Aorta (tissue), 5 donors: ENCODE data around the gene DHX15. TPM values are rescaled to one million over a fixed set of nuclear protein-coding genes. Genes with fewer than 3 reads are reported as not detected.
"Not testable (repeated sequence)": the region's sequence is repeated elsewhere in the genome, so short reads cannot be mapped to it uniquely, and the experiment has no call there.

ENCODE experiments used
- ATAC-seq: fragments of 200-7000 bp; cut with Tn5 transposase; one replicate; pipeline ENCODE4 v1.9.1; 2022; ENCODE audit warnings: moderate library complexity; ENCODE audit not compliant: low FRiP score
- DNase-seq, 2 donors: peaks; one replicate each; pipeline ENCODE4 v3.0.0-alpha.2; 2020
- H3K27ac ChIP-seq, 2 donors: one replicate each; pipeline ENCODE4 v1.5.1; 2013; ENCODE audit warnings: low read length in 2 of 2, mild to moderate bottlenecking in 2 of 2, moderate library complexity in 2 of 2, control low read depth in 1 of 2, inconsistent platforms in 1 of 2, low read depth in 1 of 2
- H3K27me3 ChIP-seq, 2 donors: one replicate each; pipeline ENCODE4 v1.6.1; 2013; ENCODE audit warnings: control low read depth in 1 of 2, low read length in 1 of 2, mild to moderate bottlenecking in 1 of 2, moderate library complexity in 1 of 2; ENCODE audit not compliant: insufficient read depth in 2 of 2, control insufficient read depth in 1 of 2
- H3K36me3 ChIP-seq, 2 donors: one replicate each; pipeline ENCODE4 v1.6.1; 2013; ENCODE audit warnings: control low read depth in 1 of 2, low read length in 1 of 2, mild to moderate bottlenecking in 1 of 2; ENCODE audit not compliant: insufficient read depth in 2 of 2, control insufficient read depth in 1 of 2
- H3K4me1 ChIP-seq, 2 donors: one replicate each; pipeline ENCODE4 v1.6.1; 2013; ENCODE audit warnings: low read length in 2 of 2, control low read depth in 1 of 2, mild to moderate bottlenecking in 1 of 2, moderate library complexity in 1 of 2; ENCODE audit not compliant: insufficient read depth in 2 of 2, control insufficient read depth in 1 of 2
- H3K4me3 ChIP-seq, 2 donors: one replicate each; pipeline ENCODE4 v1.5.1; 2013; ENCODE audit warnings: low read length in 2 of 2, control low read depth in 1 of 2, mild to moderate bottlenecking in 1 of 2
- H3K9me3 ChIP-seq: one replicate; pipeline ENCODE4 v1.6.1; 2013; ENCODE audit warnings: mild to moderate bottlenecking, low read length; ENCODE audit not compliant: control insufficient read depth
- WGBS, 2 donors: extraction: QIAGEN DNeasy Blood & Tissue Kit; methylation state at CpG; one replicate each; pipeline ENCODE4 v1.1.7; 2013; 5-methylcytosine and 5-hydroxymethylcytosine counted together
- intact Hi-C, 2 donors: fragments of 100-400 bp; cut with DNase I; formaldehyde crosslinking; loops; one replicate each; pipeline versions ENCODE4 v1.14.2 to v1.15.0; 2022
- polyA plus RNA-seq, 2 donors: library from polyadenylated mRNA; stranded (reverse); fragments of 200-250 nt; gene quantifications; one replicate each; pipeline ENCODE4 v1.2.3, GENCODE V29; 2013
- total RNA-seq, 2 donors: library from RNA; stranded (reverse); fragmentation: NEBNext Ultra II Directional; extraction: Animal tissue kit (Norgen Biotek cat#: 25700); gene quantifications; one replicate each; pipeline ENCODE4 v1.2.1, GENCODE V29; 2021
- donor health status: healthy with polysubstance abuse.
- donor health status: Bipolar disorder and iron deficiency.
- donor health status: DM: no; HTN: no; CAD: no.
- donor health status: DM: no; HTN: no; CAD: no.
- donor health status: DM: yes; HTN: yes; CAD: no.

The DHX15 gene
- total and polyA plus RNA-seq, 4 donors, result 34.7 to 113 (median 82.5) TPM

GRCh38 chr4:24516926-24517325, 67.4 kb downstream of the DHX15 start:
- Histone ChIP-seq H3K27me3 (no peaks in the 10 kb centered on the region), H3K36me3 (no peaks in the 10 kb centered on the region), H3K4me3 (no peak overlapping the region), H3K9me3 (no peaks in the 10 kb centered on the region), H3K27ac (no peak overlapping the region), H3K4me1 (peaks cover 1 to 5% of the 10 kb centered on the region in 2 donors)
- no peak for ATAC-seq
- no peak for DNase-seq
- intact Hi-C loops, result no loop called here

- peaks cover 1 to 5% of the 10 kb centered on the region in 2 donors for H3K4me1 ChIP-seq
- no peak for ATAC-seq
- no peaks in the 10 kb centered on the region for H3K36me3 ChIP-seq
- DNase-seq, result no peak
- WGBS, 2 donors, result 97 to 98% methylated on average over 5 of the region's 5 CpGs
- no peak overlapping the region for H3K4me3 ChIP-seq
- intact Hi-C loops, result no loop called here
- H3K27me3 ChIP-seq, result no peaks in the 10 kb centered on the region
- no peak overlapping the region for H3K27ac ChIP-seq
- no peaks in the 10 kb centered on the region for H3K9me3 ChIP-seq
Observed at GRCh38 chr4:24515698-24516097, 68.7 kb downstream of the DHX15 start.

GRCh38 chr4:24514808-24515207, 69.5 kb downstream of the DHX15 start:
- DNase-seq (no peak), ATAC-seq (no peak)
- H3K27ac ChIP-seq, result no peak overlapping the region
- no peaks in the 10 kb centered on the region for H3K9me3 ChIP-seq
- H3K4me3 ChIP-seq, result no peak overlapping the region
- H3K4me1 ChIP-seq, result peaks cover 1 to 4% of the 10 kb centered on the region in 2 donors
- WGBS, 2 donors, result 81 to 85% methylated on average over 1 of the region's 1 CpG
- intact Hi-C loops, result no loop called here
- no peaks in the 10 kb centered on the region for H3K27me3 ChIP-seq
- no peaks in the 10 kb centered on the region for H3K36me3 ChIP-seq

- Histone ChIP-seq H3K4me3 (no peak overlapping the region), H3K27me3 (no peaks in the 10 kb centered on the region), H3K36me3 (no peaks in the 10 kb centered on the region), H3K27ac (no peak overlapping the region), H3K4me1 (no peaks in the 10 kb centered on the region), H3K9me3 (no peaks in the 10 kb centered on the region)
- intact Hi-C loops, result no loop called here
- ATAC-seq (no peak), DNase-seq (no peak)
- WGBS, 2 donors, result 34 to 48% methylated on average over 2 of the region's 2 CpGs
Observed at GRCh38 chr4:24513718-24514117, 70.6 kb downstream of the DHX15 start.

GRCh38 chr4:24511371-24512063, 72.8 kb downstream of the DHX15 start:
- 81 to 88% methylated on average over 5 of the region's 5 CpGs for WGBS, 2 donors
- DNase-seq, result no peak
- intact Hi-C loops, result no loop called here
- no peaks in the 10 kb centered on the region for H3K9me3 ChIP-seq
- H3K27me3 ChIP-seq, result no peaks in the 10 kb centered on the region
- ATAC-seq, result no peak
- no peaks in the 10 kb centered on the region for H3K36me3 ChIP-seq
- no peak overlapping the region for H3K27ac ChIP-seq
- no peak overlapping the region for H3K4me3 ChIP-seq
- no peaks in the 10 kb centered on the region for H3K4me1 ChIP-seq

- Histone ChIP-seq H3K36me3 (no peaks in the 10 kb centered on the region), H3K27me3 (no peaks in the 10 kb centered on the region), H3K4me1 (no peaks in the 10 kb centered on the region), H3K27ac (no peak overlapping the region), H3K4me3 (no peak overlapping the region), H3K9me3 (no peaks in the 10 kb centered on the region)
- DNase-seq, result no peak
- intact Hi-C loops, result no loop called here
- ATAC-seq, result no peak
- 94 to 96% methylated on average over 5 of the region's 5 CpGs for WGBS, 2 donors
Observed at GRCh38 chr4:24510091-24510490, 74.3 kb downstream of the DHX15 start.

- intact Hi-C loops, result no loop called here
- 98 to 100% methylated on average over 2 of the region's 2 CpGs for WGBS, 2 donors
- H3K27me3 ChIP-seq, result no peaks in the 10 kb centered on the region
Observed at GRCh38 chr4:24508541-24508940, 75.8 kb downstream of the DHX15 start.

GRCh38 chr4:24507439-24507838, 76.9 kb downstream of the DHX15 start:
- no peak for ATAC-seq
- Histone ChIP-seq H3K4me3 (no peak overlapping the region), H3K27ac (no peak overlapping the region), H3K27me3 (no peaks in the 10 kb centered on the region), H3K4me1 (no peaks in the 10 kb centered on the region), H3K9me3 (no peaks in the 10 kb centered on the region), H3K36me3 (no peaks in the 10 kb centered on the region)
- intact Hi-C loops, result no loop called here
- DNase-seq, result no peak
- WGBS, 2 donors, result 89 to 93% methylated on average over 7 of the region's 7 CpGs

More at GRCh38 chr4:24508541-24508940, 75.8 kb downstream of the DHX15 start:
- H3K9me3 ChIP-seq, result no peaks in the 10 kb centered on the region
- H3K4me3 ChIP-seq, result no peak overlapping the region
- DNase-seq (no peak), ATAC-seq (no peak)
- no peaks in the 10 kb centered on the region for H3K4me1 ChIP-seq
- H3K27ac ChIP-seq, result no peak overlapping the region
- no peaks in the 10 kb centered on the region for H3K36me3 ChIP-seq

GRCh38 chr4:24503090-24503489, 81.3 kb downstream of the DHX15 start:
- H3K27me3 ChIP-seq, H3K36me3 ChIP-seq, H3K9me3 ChIP-seq, H3K4me1 ChIP-seq, ATAC-seq, intact Hi-C loops, H3K27ac ChIP-seq, DNase-seq, H3K4me3 ChIP-seq: not testable (repeated sequence)
- WGBS, 2 donors, result 87% methylated on average over 10 of the region's 10 CpGs
